ENCODE measurements around the gene SLC8A1. TPM values are rescaled to one million over a fixed set of nuclear protein-coding genes. Genes with fewer than 3 reads are reported as not detected.

SLC8A1 gene
- polyA plus RNA-seq, 3 donors, result 16.9 to 18.2 (median 18.0) TPM

GRCh38 chr2:40101131-40101575 is 350.7 kb downstream of the SLC8A1 start:
- H2AFZ ChIP-seq (ENCODE audit: insufficient read depth, low read depth, low read length, poor library complexity, severe bottlenecking), result no peak overlapping the region
- H3K9ac ChIP-seq (ENCODE audit: insufficient read depth, low read length, poor library complexity, severe bottlenecking), result no peak overlapping the region
- H3K9me3 ChIP-seq (replicated peaks in 1 of 2; ENCODE audit: control insufficient read depth in 1 of 2, insufficient read depth in 1 of 2, low read length in 2 of 2), result no peaks in the 10 kb centered on the region
- H3K36me3 ChIP-seq (replicated peaks in 1 of 2; ENCODE audit: control insufficient read depth in 1 of 2, insufficient read depth in 2 of 2, low read length in 2 of 2), result no peaks in the 10 kb centered on the region
- H3K4me3 ChIP-seq (replicated peaks in 1 of 3; ENCODE audit: low read depth in 2 of 3, low read length in 3 of 3), result no peak overlapping the region
- no peaks in the 10 kb centered on the region for H3K79me2 ChIP-seq (ENCODE audit: insufficient read depth, low read length)
- DNase-seq, result no peak
- H3K4me1 ChIP-seq (ENCODE audit: control insufficient read depth in 1 of 2, insufficient read depth in 2 of 2, low read length in 2 of 2), result no peaks in the 10 kb centered on the region
- H3K27me3 ChIP-seq (ENCODE audit: control insufficient read depth in 2 of 2, insufficient read depth in 2 of 2, low read length in 2 of 2), result no peaks in the 10 kb centered on the region
- Mint-ChIP-seq H3K36me3 (peaks cover 0 to 3% of the 10 kb centered on the region in 2 donors), H3K9me3 (peaks cover 0 to 2% (median 0%) of the 10 kb centered on the region in 7 donors), H3K27ac (no peak overlapping the region), H3K4me3 (no peak overlapping the region), H3K4me1 (peaks cover 3% of the 10 kb centered on the region), H3K27me3 (ENCODE audit: low read depth in 3 of 3) (no peaks in the 10 kb centered on the region)
- H3K27ac ChIP-seq (ENCODE audit: low read depth in 1 of 2, low read length in 2 of 2), result no peak overlapping the region
- intact Hi-C loops (cut with micrococcal nuclease), result no loop called here
- 60% methylated on average over 1 of the region's 1 CpG for WGBS (ENCODE audit: insufficient coverage)
- no peak for TF ChIP-seq CTCF (IDR thresholded peaks at IDR 0.05)
- H3K4me2 ChIP-seq (replicated peaks; ENCODE audit: extremely low read depth, low read length, poor library complexity, severe bottlenecking), result no peak overlapping the region
- H4K20me1 ChIP-seq (ENCODE audit: insufficient read depth, low read length), result no peaks in the 10 kb centered on the region

GRCh38 chr2:40100676-40101075 is 351.2 kb downstream of the SLC8A1 start:
- no peaks in the 10 kb centered on the region for H3K27me3 ChIP-seq (ENCODE audit: control insufficient read depth in 2 of 2, insufficient read depth in 2 of 2, low read length in 2 of 2)
- Mint-ChIP-seq H3K9me3 (no peaks in the 10 kb centered on the region), H3K4me3 (no peak overlapping the region), H3K36me3 (peaks cover 0 to 3% of the 10 kb centered on the region in 2 donors), H3K27me3 (ENCODE audit: low read depth in 3 of 3) (no peaks in the 10 kb centered on the region), H3K4me1 (peaks cover 3% of the 10 kb centered on the region), H3K27ac (no peak overlapping the region)
- no peaks in the 10 kb centered on the region for H3K4me1 ChIP-seq (ENCODE audit: control insufficient read depth in 1 of 2, insufficient read depth in 2 of 2, low read length in 2 of 2)
- H4K20me1 ChIP-seq (ENCODE audit: insufficient read depth, low read length), result no peaks in the 10 kb centered on the region
- no peaks in the 10 kb centered on the region for H3K36me3 ChIP-seq (replicated peaks in 1 of 2; ENCODE audit: control insufficient read depth in 1 of 2, insufficient read depth in 2 of 2, low read length in 2 of 2)
- no peak for DNase-seq
- H3K9me3 ChIP-seq (replicated peaks in 1 of 2; ENCODE audit: control insufficient read depth in 1 of 2, insufficient read depth in 1 of 2, low read length in 2 of 2), result no peaks in the 10 kb centered on the region
- WGBS (ENCODE audit: insufficient coverage), result 89% methylated on average over 3 of the region's 3 CpGs
- H3K9ac ChIP-seq (ENCODE audit: insufficient read depth, low read length, poor library complexity, severe bottlenecking), result no peak overlapping the region
- no peaks in the 10 kb centered on the region for H3K79me2 ChIP-seq (ENCODE audit: insufficient read depth, low read length)
- H3K4me2 ChIP-seq (replicated peaks; ENCODE audit: extremely low read depth, low read length, poor library complexity, severe bottlenecking), result no peak overlapping the region
- H2AFZ ChIP-seq (ENCODE audit: insufficient read depth, low read depth, low read length, poor library complexity, severe bottlenecking), result no peak overlapping the region
- no peak overlapping the region for H3K27ac ChIP-seq (ENCODE audit: low read depth in 1 of 2, low read length in 2 of 2)
- no peak overlapping the region for H3K4me3 ChIP-seq (replicated peaks in 1 of 3; ENCODE audit: low read depth in 2 of 3, low read length in 3 of 3)
- TF ChIP-seq CTCF (IDR thresholded peaks at IDR 0.05), result no peak
- intact Hi-C loops (cut with micrococcal nuclease), result no loop called here

All from CD14-positive monocyte (primary cell).